HG02623 (cell line): Measurements from ENCODE around the gene PCP2.

Source experiments
- ATAC-seq: cut with Tn5 transposase; IDR thresholded peaks from one replicate; pipeline ENCODE4 v1.9.1; 2021; ENCODE audit warnings: moderate library complexity; ENCODE audit not compliant: unreplicated experiment

The PCP2 gene

GRCh38 chr19:7640803-7641202, 7.3 kb upstream of the PCP2 start:
- ATAC-seq: no peak

GRCh38 chr19:7639863-7640348, 6.4 kb upstream of the PCP2 start:
- no peak for ATAC-seq

GRCh38 chr19:7638802-7639465, 5.4 kb upstream of the PCP2 start:
- no peak for ATAC-seq

DNA sequence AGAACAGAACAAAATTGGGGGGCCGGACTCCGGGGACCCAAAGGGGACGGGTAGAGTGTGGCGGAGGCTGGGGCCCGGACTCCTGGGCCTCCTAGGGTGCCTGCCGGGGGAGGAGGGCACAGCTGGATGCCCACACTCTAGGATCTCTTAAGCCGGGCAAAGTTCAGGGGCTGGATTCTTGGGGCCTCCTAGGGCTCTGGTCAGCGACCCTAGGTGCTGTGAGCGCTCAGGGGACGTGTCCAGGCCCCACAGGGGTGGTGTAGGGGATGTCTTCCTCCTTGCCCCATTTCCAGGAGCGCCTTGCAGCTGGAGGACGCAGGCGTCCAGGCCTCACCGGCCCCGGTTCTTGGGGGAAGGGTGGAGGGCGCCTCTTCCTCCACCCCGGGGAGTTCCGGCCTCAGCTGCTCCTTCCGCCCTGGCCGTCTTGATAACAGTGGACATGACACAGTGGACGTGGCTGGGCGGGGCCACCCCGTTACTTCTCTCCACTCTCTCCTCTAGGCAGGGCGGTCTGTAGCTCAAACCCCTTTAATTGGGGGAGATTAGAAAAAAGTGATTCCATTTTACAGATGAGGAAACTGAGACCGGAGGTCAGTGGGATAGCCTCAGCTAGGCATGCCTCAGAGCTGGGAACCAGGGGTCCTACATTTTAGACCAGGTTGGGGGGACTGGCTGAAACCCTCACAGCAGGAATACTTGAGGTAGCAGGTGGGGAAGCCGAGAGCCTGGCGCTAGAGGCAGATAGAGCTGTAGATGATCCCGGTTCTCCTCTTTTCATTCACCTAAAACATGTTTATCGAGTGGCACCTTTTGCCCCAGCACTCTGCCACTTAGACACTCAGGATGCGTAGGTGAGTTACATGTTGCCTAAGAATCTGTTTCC, 4.1 kb upstream of the PCP2 start:
- ATAC-seq: no peak

- ATAC-seq: peak; percentile 66
Measured at GRCh38 chr19:7636691-7637373, 3.3 kb upstream of the PCP2 start, which contains the start of gene STXBP2. STXBP2 (plus strand) TSS chr19:7637110; CDS start chr19:7637150, 40 bp downstream.

GRCh38 chr19:7636317-7636690, 2.8 kb upstream of the PCP2 start:
- ATAC-seq: no peak

DNA sequence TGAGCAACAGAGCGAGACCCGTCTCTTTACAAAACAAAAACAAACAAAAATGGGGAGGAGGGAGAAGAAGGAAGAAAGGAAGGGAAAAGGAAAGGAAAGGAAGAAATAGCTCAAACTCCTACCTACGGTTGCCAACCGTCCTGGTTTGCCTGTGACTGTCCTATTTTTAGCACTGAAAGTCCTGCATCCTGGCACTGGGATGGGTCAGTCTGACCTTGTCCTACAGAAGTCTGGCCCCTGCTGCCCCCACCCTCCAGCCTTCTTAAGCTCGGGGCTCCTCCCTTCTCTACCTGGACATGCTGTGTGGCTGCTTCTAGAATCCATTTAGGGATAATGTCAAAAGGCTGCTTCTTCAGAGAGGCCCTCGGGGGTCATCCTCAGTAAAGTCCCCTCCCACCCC, 2.2 kb upstream of the PCP2 start:
- no peak for ATAC-seq

GRCh38 chr19:7632340-7633203, 947 bp downstream of the PCP2 start:
- no peak for ATAC-seq

- ATAC-seq: no peak
Measured at GRCh38 chr19:7631577-7631976, 1.9 kb downstream of the PCP2 start.

GRCh38 chr19:7629347-7630054, 4.0 kb downstream of the PCP2 start, which contains the start of the genes PET100 and XAB2:
PET100 (plus strand) TSS chr19:7629793; CDS start chr19:7629834, 41 bp downstream.
XAB2 (minus strand) TSS chr19:7629545; CDS start chr19:7629527, 18 bp downstream.
- peak; percentile 82 for ATAC-seq

- no peak for ATAC-seq
Measured at GRCh38 chr19:7628589-7629311, 4.8 kb downstream of the PCP2 start.

GRCh38 chr19:7627166-7627565, 6.4 kb downstream of the PCP2 start:
- ATAC-seq: no peak

DNA sequence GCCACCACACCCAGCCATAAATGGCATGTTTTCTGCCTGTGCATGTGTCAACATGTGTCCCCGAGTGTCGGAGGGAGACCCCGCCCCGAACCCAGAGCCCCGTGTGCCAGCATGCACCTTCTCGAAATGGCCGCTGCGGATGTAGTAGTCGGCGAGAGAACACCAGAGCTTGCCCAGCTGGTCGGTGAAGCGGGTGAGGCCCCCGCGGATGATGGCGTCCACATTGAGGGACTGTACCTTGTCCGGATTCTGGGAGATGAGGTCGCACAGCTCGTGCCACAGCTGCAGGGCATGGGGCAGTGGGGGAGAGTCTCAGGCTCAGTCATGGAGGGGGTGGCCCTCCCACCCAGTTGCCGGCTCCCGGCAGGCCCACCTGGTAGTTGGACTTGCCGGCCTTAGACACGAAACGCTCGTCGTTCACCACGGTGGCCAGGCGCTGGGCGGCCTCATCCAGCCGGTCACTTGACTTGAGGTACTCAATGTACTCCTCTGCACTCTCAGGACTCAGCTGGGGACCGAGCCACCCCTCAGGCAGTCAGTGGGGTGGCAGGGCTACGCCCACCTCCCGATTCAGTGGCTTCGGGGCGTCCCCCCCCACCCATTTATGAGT, 7.7 kb downstream of the PCP2 start:
- ATAC-seq: no peak

- no peak for ATAC-seq
Measured at GRCh38 chr19:7624810-7625209, 8.7 kb downstream of the PCP2 start.

GRCh38 chr19:7623725-7624603, 9.6 kb downstream of the PCP2 start:
- ATAC-seq: no peak

DNA sequence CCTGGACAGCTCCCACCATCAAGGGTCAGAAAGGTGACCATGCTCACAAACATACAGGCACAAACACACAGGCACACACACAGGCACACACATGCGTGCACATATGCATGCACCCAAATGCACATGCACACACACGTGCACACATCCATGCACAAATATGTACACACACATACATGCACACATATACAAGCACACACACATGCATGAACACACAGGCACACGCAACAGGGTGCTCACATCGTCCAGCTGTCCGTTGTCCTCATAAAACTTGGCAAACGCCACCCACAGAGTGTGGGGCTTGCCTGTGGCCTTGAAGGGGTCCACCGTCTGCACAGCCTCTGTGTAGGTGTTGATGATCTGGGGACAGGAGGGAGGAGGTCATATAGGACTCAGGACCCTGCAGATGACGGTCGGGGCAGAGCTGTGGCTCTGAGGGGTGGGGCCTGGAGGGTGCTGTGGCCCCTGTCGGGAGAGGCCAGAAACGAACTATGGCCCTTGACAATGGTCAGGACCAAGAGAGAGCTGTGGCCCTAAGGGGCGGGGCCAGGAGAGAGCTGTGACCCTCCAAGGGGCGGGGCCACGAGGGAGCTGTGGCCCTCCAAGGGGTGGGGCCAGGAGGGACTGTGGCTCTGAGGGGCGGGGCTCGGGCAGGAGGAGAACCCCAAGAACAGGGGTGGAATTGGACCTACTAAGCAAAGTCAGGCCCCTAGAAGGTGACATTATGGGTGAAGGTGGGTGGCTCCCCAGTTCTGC, 10.4 kb downstream of the PCP2 start:
- no peak for ATAC-seq
